PC-3 (cell line): ENCODE measurements around the gene TEP1. TPM values are rescaled to one million over a fixed set of nuclear protein-coding genes. Genes with fewer than 3 reads are reported as not detected.

Experiments used
- ATAC-seq: fragments of 200-7000 bp; cut with Tn5 transposase; 2 replicates; pipeline ENCODE4 v1.9.1; 2020; ENCODE audit warnings: mild to moderate bottlenecking, moderate library complexity
- Bru-seq: library from RNA; stranded (reverse); fragments of 400-500 nt; gene quantifications from one replicate; lab custom pipeline; 2021; lab: Mats Ljungman, UMichigan
- BruChase-seq, 2 experiments: library from RNA; stranded (reverse); fragments of 400-500 nt; gene quantifications; one replicate each; lab custom pipeline; 2021; lab: Mats Ljungman, UMichigan
- BruUV-seq: library from RNA; stranded (reverse); fragments of 400-500 nt; replicated peaks from 2 replicates; lab custom pipeline; 2021; lab: Mats Ljungman, UMichigan
- CTCF ChIA-PET: fragments of 300-600 bp; sonication (Branson Sonifier 250); formaldehyde crosslinking; loops from one replicate; lab custom pipeline; 2022; ENCODE audit warnings: antibody characterized with exemption; lab: Charles Lee
- POLR2A ChIA-PET: fragments of 300-600 bp; sonication (Branson Sonifier 250); formaldehyde crosslinking; loops from one replicate; lab custom pipeline; 2022; ENCODE audit warnings: antibody characterized with exemption; ENCODE audit not compliant: unreplicated experiment; lab: Charles Lee
- DNase-seq: peaks from one replicate; pipeline ENCODE4 v3.0.0-alpha.2; 2015
- H2AFZ ChIP-seq: fragments of 300-600 bp; sonication (generic); 2 replicates; pipeline ENCODE4 v1.6.0; 2016; ENCODE audit warnings: antibody characterized with exemption, low read length
- H3F3A ChIP-seq: fragments of 300-600 bp; sonication (generic); one replicate; pipeline ENCODE4 v1.6.0; 2017; ENCODE audit warnings: antibody characterized with exemption, low read length, control low read depth, mild to moderate bottlenecking; ENCODE audit not compliant: unreplicated experiment
- H3K27ac ChIP-seq: fragments of 300-600 bp; sonication (generic); 2 replicates; pipeline ENCODE4 v1.5.1; 2016; ENCODE audit warnings: mild to moderate bottlenecking, low read length
- H3K27me3 ChIP-seq: fragments of 300-600 bp; sonication (generic); 2 replicates; pipeline ENCODE4 v1.6.1; 2016; ENCODE audit warnings: low read length, mixed read lengths
- H3K36me3 ChIP-seq: fragments of 300-600 bp; sonication (generic); 2 replicates; pipeline ENCODE4 v1.6.1; 2016; ENCODE audit warnings: low read depth, mixed run types, low read length, mixed read lengths
- H3K4me1 ChIP-seq: fragments of 300-600 bp; sonication (generic); 2 replicates; pipeline ENCODE4 v1.5.1; 2016; ENCODE audit warnings: low read length; ENCODE audit not compliant: insufficient read depth
- H3K4me2 ChIP-seq: fragments of 300-600 bp; sonication (generic); 2 replicates; pipeline ENCODE4 v1.6.0; 2016; ENCODE audit warnings: low read length
- H3K4me3 ChIP-seq: fragments of 300-600 bp; sonication (generic); 2 replicates; pipeline ENCODE4 v1.5.1; 2016; ENCODE audit warnings: mild to moderate bottlenecking, low read length, mixed read lengths
- H3K79me2 ChIP-seq: fragments of 300-600 bp; sonication (generic); 2 replicates; pipeline ENCODE4 v1.6.1; 2017; ENCODE audit warnings: low read length, mixed read lengths
- H3K9ac ChIP-seq: fragments of 300-600 bp; sonication (generic); 2 replicates; pipeline ENCODE4 v1.6.0; 2016; ENCODE audit warnings: mild to moderate bottlenecking, low read length
- H3K9me2 ChIP-seq: fragments of 300-600 bp; sonication (generic); replicated peaks from 2 replicates; pipeline ENCODE4 v1.6.1; 2016; ENCODE audit warnings: mixed run types, low read length, mixed read lengths
- H3K9me3 ChIP-seq: fragments of 300-600 bp; sonication (generic); 2 replicates; pipeline ENCODE4 v1.6.1; 2016; ENCODE audit warnings: low read length, mixed read lengths
- H4K20me1 ChIP-seq: fragments of 300-600 bp; sonication (generic); 2 replicates; pipeline ENCODE4 v1.6.1; 2016; ENCODE audit warnings: low read length, mixed read lengths
- EZH2 ChIP-seq: fragments of 300-600 bp; sonication (generic); IDR thresholded peaks from one replicate; pipeline ENCODE4 v1.6.1; 2017; ENCODE audit warnings: antibody characterized with exemption, mild to moderate bottlenecking, low read length; ENCODE audit not compliant: unreplicated experiment
- EZH2phosphoT487 ChIP-seq: fragments of 300-600 bp; sonication (generic); IDR thresholded peaks from 2 replicates; pipeline ENCODE4 v1.6.1; 2018; ENCODE audit warnings: mild to moderate bottlenecking, antibody characterized with exemption, low read length, borderline replicate concordance
- intact Hi-C: fragments of 100-400 bp; cut with micrococcal nuclease; formaldehyde crosslinking; loops from 2 replicates; pipeline ENCODE4 v1.9.0; 2023
- long read RNA-seq: library from polyadenylated mRNA; unstranded; transcript quantifications from one replicate; pipeline ENCODE4 v2.0.0, GENCODE V29; 2021; ENCODE audit not compliant: unreplicated experiment
- total RNA-seq: library from RNA; depleted of rRNA; stranded (reverse); fragments of >200 nt; gene quantifications from 2 replicates; pipeline ENCODE4 v1.2.3, GENCODE V29; 2014; rRNA removed
- TF ChIP-seq, protein P1 (sequence below): fragments of 300-600 bp; sonication (generic); conservative IDR thresholded peaks from 2 replicates; pipeline ENCODE4 v1.5.1; 2017; ENCODE audit warnings: antibody characterized with exemption, low read depth, mild to moderate bottlenecking, low read length

TEP1 gene
- total RNA-seq: 8.9 and 11.7 TPM in 2 replicates
- percentile 64 among the genes with signal in this experiment for Bru-seq, nascent RNA
- percentile 67 among the genes with signal in this experiment for BruChase-seq, experiment 1, labeled RNA remaining after a 6-hour chase
- percentile 73 among the genes with signal in this experiment for BruChase-seq, experiment 2, labeled RNA remaining after a 2-hour chase
- long read RNA-seq, partial matches to known transcripts: 6 of 14 reads
- long read RNA-seq, other reads (novel, unspliced or antisense): 8 of 14 reads

DNA sequence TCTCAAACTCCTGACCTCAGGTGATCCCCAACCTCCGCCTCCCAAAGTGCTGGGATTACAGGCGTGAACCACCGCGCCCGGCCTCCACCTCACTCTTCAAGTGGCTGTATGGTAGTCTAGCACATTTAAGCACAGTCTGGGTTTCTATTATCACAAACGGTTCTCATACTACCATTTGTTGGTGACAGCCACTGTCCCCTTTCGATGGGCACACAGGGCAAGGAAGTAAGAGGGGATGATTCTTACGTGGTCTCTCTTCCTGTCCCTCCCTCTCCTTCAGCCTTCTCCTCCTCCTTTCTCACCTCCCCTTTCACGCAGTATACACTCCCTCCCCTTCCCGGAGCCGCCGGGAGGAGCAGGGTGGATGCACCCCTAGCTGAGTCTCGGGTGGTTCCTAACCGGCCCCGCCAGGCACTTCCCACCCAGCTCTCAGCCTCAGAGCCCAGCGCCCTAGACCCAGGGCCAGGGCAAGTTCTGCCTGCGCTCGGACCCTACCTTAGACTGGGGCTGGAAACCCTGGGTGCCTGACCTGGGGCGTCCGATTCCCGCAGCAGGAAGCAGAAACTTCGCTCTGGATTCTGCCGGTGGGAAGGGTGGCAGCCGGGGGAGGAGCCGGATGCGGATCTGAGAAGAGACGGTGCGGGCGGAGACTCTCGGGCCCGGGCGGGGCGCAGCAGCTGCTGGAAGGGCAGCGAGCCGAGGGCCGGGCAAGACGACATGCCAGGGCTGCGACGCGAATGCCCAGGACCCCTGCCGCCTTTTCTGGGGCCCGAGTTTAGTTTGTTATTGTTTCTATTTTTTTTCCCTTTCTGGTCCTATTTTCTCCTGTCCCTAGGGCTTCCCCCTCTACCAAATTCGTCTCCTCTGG, at the start of gene TEP1:
Gene TEP1, minus strand, starts transcription at position 626 of the 868 bp plus-strand sequence. CDS start 5,062 bp downstream, outside the sequence.
- peak within 1 kb of the TSS; percentile 93 for H3K27ac ChIP-seq
- H3K9me3 ChIP-seq: no peaks in the 10 kb centered on the region
- DNase-seq (peak; percentile 87), ATAC-seq (peak; percentile 86)
- CTCF ChIA-PET: interaction anchor here (0.6 kb wide), 3 partner anchors 42 to 278 kb away, joined by 3 to 11 read pairs (median 4); partner anchors contain the start of gene APEX1
- H3K27me3 ChIP-seq: no peaks in the 10 kb centered on the region
- peak within 1 kb of the TSS; percentile 99 for H2AFZ ChIP-seq
- peaks cover 31% of the 10 kb centered on the region for H3K4me1 ChIP-seq
- H3K9ac ChIP-seq: peak within 1 kb of the TSS; percentile 90
- TF ChIP-seq EZH2phosphoT487: no peak
- H3F3A ChIP-seq: peaks cover 1% of the 10 kb centered on the region
- H3K9me2 ChIP-seq: no peaks in the 10 kb centered on the region
- TSS peak; percentile 77 for BruUV-seq
- peak within 1 kb of the TSS; percentile 98 for H3K4me2 ChIP-seq
- intact Hi-C loops: loop anchor here (1.0 to 5.0 kb wide), 5 partner anchors 12 to 200 kb away; partner anchors contain the start of genes APEX1 and PARP2
- POLR2A ChIA-PET: interaction anchor here (0.8 kb wide), 2 partner anchors 42 to 70 kb away, joined by 3 read pairs; partner anchors contain the start of genes APEX1 and OSGEP
- no peaks in the 10 kb centered on the region for H3K36me3 ChIP-seq
- no peaks in the 10 kb centered on the region for H4K20me1 ChIP-seq
- peaks cover 8% of the 10 kb centered on the region; the same call in 1 of the 2 replicates for H3K79me2 ChIP-seq
- H3K4me3 ChIP-seq: peak within 1 kb of the TSS; percentile 98

DNA sequence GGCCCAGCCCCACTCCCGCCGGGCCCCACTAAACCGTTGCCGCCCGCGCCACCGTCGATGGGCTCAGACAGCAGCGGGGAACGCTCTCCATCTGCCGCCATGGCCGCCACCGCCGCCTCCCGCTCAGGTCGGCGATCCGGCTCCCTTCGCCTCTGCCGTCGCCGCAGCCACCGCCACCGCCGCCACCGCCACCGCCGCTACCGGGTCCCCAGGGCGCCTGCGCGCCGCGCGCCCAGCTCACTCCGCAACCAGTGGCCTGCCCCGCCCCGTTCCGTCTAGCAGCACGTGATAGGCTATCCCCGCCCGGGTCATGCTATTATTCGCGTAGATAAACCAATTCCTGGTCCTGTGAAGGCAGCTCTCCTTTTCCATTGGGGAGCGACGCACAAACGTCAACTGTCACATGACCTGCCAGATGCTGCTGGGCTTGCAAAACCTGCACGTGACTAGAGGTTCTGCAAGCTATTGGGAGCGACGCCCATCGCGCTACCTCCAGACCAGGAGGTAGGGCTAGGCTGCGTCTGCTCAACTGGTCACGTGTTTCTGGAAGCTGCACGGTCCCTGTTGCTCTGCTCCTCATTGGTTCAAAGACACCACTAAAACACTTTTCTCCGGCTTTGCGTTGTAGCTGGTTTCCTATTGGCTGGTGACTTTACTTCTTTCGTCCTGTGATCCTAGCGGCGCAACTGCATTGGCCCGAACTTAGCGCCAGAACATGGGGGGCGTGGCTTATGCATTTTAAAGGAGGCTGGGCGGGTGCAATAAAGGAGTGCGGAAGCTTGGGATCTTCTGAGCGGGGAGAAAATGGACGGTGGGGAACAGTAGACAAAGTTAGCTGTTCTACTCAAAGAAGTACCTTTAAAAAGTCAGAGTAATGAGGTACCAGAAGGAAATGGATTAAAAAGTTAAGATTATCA, 48.2 kb upstream of the TEP1 start, which contains the start of gene PIP4P1:
Gene PIP4P1, minus strand, starts transcription at position 210 of the 917 bp plus-strand sequence. Its CDS starts 109 bp downstream, at position 101.
- no peaks in the 10 kb centered on the region for H3K27me3 ChIP-seq
- peak within 1 kb of the TSS; percentile 63 for H3K27ac ChIP-seq
- CTCF ChIA-PET: interaction anchor here (0.9 to 1.3 kb wide), 4 partner anchors 9 to 152 kb away, joined by 3 to 7 read pairs (median 4); no protein-coding TSS in a partner anchor
- H3K4me1 ChIP-seq: peaks cover 17% of the 10 kb centered on the region
- H3K9me2 ChIP-seq: no peaks in the 10 kb centered on the region
- peaks cover 23% of the 10 kb centered on the region for H3K36me3 ChIP-seq
- H3K9ac ChIP-seq: peak within 1 kb of the TSS; percentile 92
- ATAC-seq (peak; percentile 95), DNase-seq (peak; percentile 99)
- peak within 1 kb of the TSS; percentile 75 for H2AFZ ChIP-seq
- POLR2A ChIA-PET: interaction anchor here (0.5 to 1.2 kb wide), 7 partner anchors 8 to 876 kb away, joined by 3 to 37 read pairs (median 4); partner anchors contain the start of gene PARP2
- 0 out of 2 replicates have a peak, but pooled peaks cover 2% of the 10 kb centered on the region for H4K20me1 ChIP-seq
- H3K9me3 ChIP-seq: no peaks in the 10 kb centered on the region
- H3F3A ChIP-seq: no peaks in the 10 kb centered on the region
- H3K79me2 ChIP-seq: peaks cover 40% of the 10 kb centered on the region
- intact Hi-C loops: loop anchor here (1.0 to 2.0 kb wide), 2 partner anchors 8 to 221 kb away; partner anchors contain the start of gene PNP
- H3K4me2 ChIP-seq: peak within 1 kb of the TSS; percentile 91
- TF ChIP-seq, protein P1, sequence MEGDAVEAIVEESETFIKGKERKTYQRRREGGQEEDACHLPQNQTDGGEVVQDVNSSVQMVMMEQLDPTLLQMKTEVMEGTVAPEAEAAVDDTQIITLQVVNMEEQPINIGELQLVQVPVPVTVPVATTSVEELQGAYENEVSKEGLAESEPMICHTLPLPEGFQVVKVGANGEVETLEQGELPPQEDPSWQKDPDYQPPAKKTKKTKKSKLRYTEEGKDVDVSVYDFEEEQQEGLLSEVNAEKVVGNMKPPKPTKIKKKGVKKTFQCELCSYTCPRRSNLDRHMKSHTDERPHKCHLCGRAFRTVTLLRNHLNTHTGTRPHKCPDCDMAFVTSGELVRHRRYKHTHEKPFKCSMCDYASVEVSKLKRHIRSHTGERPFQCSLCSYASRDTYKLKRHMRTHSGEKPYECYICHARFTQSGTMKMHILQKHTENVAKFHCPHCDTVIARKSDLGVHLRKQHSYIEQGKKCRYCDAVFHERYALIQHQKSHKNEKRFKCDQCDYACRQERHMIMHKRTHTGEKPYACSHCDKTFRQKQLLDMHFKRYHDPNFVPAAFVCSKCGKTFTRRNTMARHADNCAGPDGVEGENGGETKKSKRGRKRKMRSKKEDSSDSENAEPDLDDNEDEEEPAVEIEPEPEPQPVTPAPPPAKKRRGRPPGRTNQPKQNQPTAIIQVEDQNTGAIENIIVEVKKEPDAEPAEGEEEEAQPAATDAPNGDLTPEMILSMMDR: no peak
- TF ChIP-seq EZH2 (no peak), EZH2phosphoT487 (no peak)
- H3K4me3 ChIP-seq: peak within 1 kb of the TSS; percentile 76
- no TSS peak for BruUV-seq
